GM23338 (cell line): ENCODE data around the gene PCNT. TPM values are rescaled to one million over a fixed set of nuclear protein-coding genes. Genes with fewer than 3 reads are reported as not detected.

Source experiments
- ATAC-seq: fragments of 200-7000 bp; cut with Tn5 transposase; 3 replicates; pipeline ENCODE4 v1.9.1; 2020
- DNase-seq: peaks from one replicate; pipeline ENCODE4 v3.0.0-alpha.2; 2015; ENCODE audit warnings: low spot score
- H2AFZ ChIP-seq: fragments of 200-600 bp; sonication (generic); 2 replicates; pipeline ENCODE4 v1.8.0; 2016; ENCODE audit warnings: antibody characterized with exemption, mild to moderate bottlenecking, moderate library complexity
- H3F3A ChIP-seq: fragments of 200-600 bp; sonication (generic); replicated peaks from 2 replicates; pipeline ENCODE4 v1.8.0; 2017; ENCODE audit warnings: antibody characterized with exemption, mixed run types, low read depth
- H3K27ac ChIP-seq: fragments of 200-600 bp; sonication (generic); 2 replicates; pipeline ENCODE4 v1.6.1; 2016; ENCODE audit warnings: low read depth
- H3K27me3 ChIP-seq: fragments of 200-600 bp; sonication (generic); 2 replicates; pipeline ENCODE4 v1.8.0; 2016; ENCODE audit warnings: mild to moderate bottlenecking, mixed run types, moderate library complexity; ENCODE audit not compliant: insufficient read depth
- H3K36me3 ChIP-seq: fragments of 200-600 bp; sonication (generic); 2 replicates; pipeline ENCODE4 v1.8.0; 2016; ENCODE audit warnings: mild to moderate bottlenecking; ENCODE audit not compliant: insufficient read depth
- H3K4me1 ChIP-seq: fragments of 200-600 bp; sonication (generic); 2 replicates; pipeline ENCODE4 v1.8.0; 2016; ENCODE audit warnings: mild to moderate bottlenecking, moderate library complexity; ENCODE audit not compliant: insufficient read depth
- H3K4me2 ChIP-seq: fragments of 200-600 bp; sonication (generic); 2 replicates; pipeline ENCODE4 v1.7.1; 2017; ENCODE audit warnings: mixed run types
- H3K4me3 ChIP-seq: fragments of 200-600 bp; sonication (generic); 2 replicates; pipeline ENCODE4 v1.6.1; 2016; ENCODE audit warnings: mixed run types
- H3K79me2 ChIP-seq: fragments of 200-600 bp; sonication (generic); replicated peaks from 2 replicates; pipeline ENCODE4 v1.8.0; 2017; ENCODE audit warnings: mild to moderate bottlenecking; ENCODE audit not compliant: insufficient read depth
- H3K9me2 ChIP-seq: fragments of 200-600 bp; sonication (generic); 2 replicates; pipeline ENCODE4 v1.8.0; 2017; ENCODE audit not compliant: insufficient read depth
- H4K20me1 ChIP-seq: fragments of 200-600 bp; sonication (generic); replicated peaks from 2 replicates; pipeline ENCODE4 v1.8.0; 2017; ENCODE audit warnings: mild to moderate bottlenecking; ENCODE audit not compliant: insufficient read depth
- H3K27ac Mint-ChIP-seq: 2 replicates; pipeline ENCODE4 v1.8.0; 2020; ENCODE audit warnings: inconsistent platforms, mild to moderate bottlenecking, moderate library complexity, mixed read lengths
- H3K27me3 Mint-ChIP-seq: 3 replicates; pipeline ENCODE4 v1.8.0; 2022; ENCODE audit warnings: low read depth, mild to moderate bottlenecking, moderate library complexity, mixed read lengths, inconsistent platforms; ENCODE audit not compliant: insufficient read depth, poor library complexity
- H3K36me3 Mint-ChIP-seq: 3 replicates; pipeline ENCODE4 v1.8.0; 2021; ENCODE audit warnings: low read depth, mild to moderate bottlenecking, inconsistent platforms, moderate library complexity, mixed read lengths
- H3K4me1 Mint-ChIP-seq: 3 replicates; pipeline ENCODE4 v1.8.0; 2020; ENCODE audit warnings: mild to moderate bottlenecking, inconsistent platforms, mixed read lengths
- H3K4me3 Mint-ChIP-seq: 3 replicates; pipeline ENCODE4 v1.8.0; 2021; ENCODE audit warnings: moderate library complexity, mild to moderate bottlenecking, inconsistent platforms, mixed read lengths
- H3K9me3 Mint-ChIP-seq: 3 replicates; pipeline ENCODE4 v1.8.0; 2020; ENCODE audit warnings: moderate library complexity, mild to moderate bottlenecking, inconsistent platforms, mixed read lengths
- EZH2phosphoT487 ChIP-seq: fragments of 200-600 bp; sonication (generic); IDR thresholded peaks from one replicate; pipeline ENCODE4 v1.8.1; 2018; ENCODE audit warnings: antibody characterized with exemption; ENCODE audit not compliant: unreplicated experiment
- NANOG ChIP-seq: IDR thresholded peaks from 2 replicates; pipeline ENCODE4 v1.6.1; 2016; ENCODE audit warnings: antibody characterized with exemption, borderline replicate concordance
- STAT1 ChIP-seq: IDR thresholded peaks from one replicate; pipeline ENCODE4 v1.6.1; 2016; ENCODE audit warnings: antibody characterized with exemption; ENCODE audit not compliant: unreplicated experiment
- ZNF114 ChIP-seq: fragments of 250-450 bp; sonication (Bioruptor Pico); IDR thresholded peaks from 2 replicates; pipeline ENCODE4 v1.5.0; 2020; ENCODE audit warnings: mild to moderate bottlenecking, moderate library complexity
- ZNF331 ChIP-seq: fragments of 250-450 bp; sonication (Bioruptor Pico); IDR thresholded peaks from 2 replicates; pipeline ENCODE4 v1.5.0; 2020; ENCODE audit warnings: low read depth, mild to moderate bottlenecking, moderate library complexity
- polyA plus RNA-seq: library from polyadenylated mRNA; unstranded; fragments of >200 nt; fragmentation: Nextera tagmentation; extraction: Ambion mirVana; gene quantifications from 2 replicates; pipeline ENCODE4 v1.2.1, GENCODE V29; 2016
- total RNA-seq: library from RNA; depleted of rRNA; stranded (reverse); fragments of >200 nt; shearing (Covaris generic); gene quantifications from 2 replicates; pipeline ENCODE4 v1.2.3, GENCODE V29; 2014
- TF ChIP-seq, protein P1 (sequence below), 2 experiments: fragments of 200-600 bp in 1 of 2; sonication (generic) in 1 of 2; conservative IDR thresholded peaks; 2 replicates each; pipeline versions ENCODE4 v1.5.1 to v1.6.1; 2016 to 2017; ENCODE audit warnings: antibody characterized with exemption in 2 of 2, low read depth in 2 of 2, mild to moderate bottlenecking in 2 of 2, moderate library complexity in 1 of 2
- TF ChIP-seq, protein P2 (sequence below): IDR thresholded peaks from 2 replicates; pipeline ENCODE4 v1.6.1; 2016; ENCODE audit warnings: antibody characterized with exemption
- TF ChIP-seq, protein P3 (sequence below): fragments of 250-450 bp; sonication (Bioruptor Pico); IDR thresholded peaks from 2 replicates; pipeline ENCODE4 v1.5.0; 2020; ENCODE audit warnings: mild to moderate bottlenecking, moderate library complexity

Gene PCNT
- total and polyA plus RNA-seq, 2 experiments from 2014 or later, result 39.6 to 46.1 TPM

DNA sequence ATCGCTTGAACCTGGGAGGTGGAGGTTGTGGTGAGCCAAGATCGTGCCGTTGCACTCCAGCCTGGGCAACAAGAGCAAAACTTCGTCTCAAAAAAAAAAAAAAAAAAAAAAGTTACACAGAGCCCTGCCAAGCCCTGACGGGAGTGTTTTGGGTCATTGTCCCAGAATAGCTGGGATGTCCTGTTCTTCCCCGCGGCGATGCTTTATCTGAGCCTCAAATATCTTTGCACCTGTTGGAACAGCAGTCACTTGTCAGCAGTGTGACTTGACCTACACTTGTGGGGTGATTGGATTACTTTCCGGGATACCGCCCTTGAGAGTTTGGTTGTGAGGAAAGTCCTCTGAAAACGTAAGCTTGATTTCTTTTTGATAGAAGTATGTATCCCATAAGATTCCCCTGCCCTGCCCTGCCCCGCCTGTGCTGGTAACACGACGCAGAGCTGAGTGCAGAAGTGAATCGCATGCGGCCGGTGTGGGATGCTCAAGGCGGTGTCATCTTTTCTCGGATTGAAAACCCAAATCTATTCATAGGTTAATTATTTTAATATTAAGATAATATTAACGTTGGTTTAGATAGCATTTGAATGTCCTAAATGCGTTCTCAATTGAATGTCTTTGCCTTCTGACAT lies 50.9 kb downstream of the PCNT start:
- Histone ChIP-seq H3F3A (peaks cover 16% of the 10 kb centered on the region; the same call in 1 of the 2 replicates), H3K9me2 (no peaks in the 10 kb centered on the region), H3K4me2 (no peak overlapping the region), H3K27ac (peak overlapping the region; percentile 42; the same call in 1 of the 2 replicates), H3K27me3 (no peaks in the 10 kb centered on the region), H3K4me1 (no peaks in the 10 kb centered on the region), H2AFZ (no peak overlapping the region), H3K36me3 (no peaks in the 10 kb centered on the region), H3K79me2 (peaks cover 80% of the 10 kb centered on the region), H4K20me1 (peaks cover 7% of the 10 kb centered on the region), H3K4me3 (no peak overlapping the region)
- peaks cover 19% of the 10 kb centered on the region for H3K36me3 Mint-ChIP-seq
- peaks cover 7% of the 10 kb centered on the region for H3K4me1 Mint-ChIP-seq
- peaks cover 9% of the 10 kb centered on the region for H3K27me3 Mint-ChIP-seq
- H3K4me3 Mint-ChIP-seq, result no peak overlapping the region
- no peak overlapping the region for H3K27ac Mint-ChIP-seq
- no peak for ATAC-seq
- TF ChIP-seq EZH2phosphoT487 (no peak), STAT1 (no peak), ZNF331 (CRISPR knock-in tag) (no peak), ZNF114 (CRISPR knock-in tag) (no peak), NANOG (no peak)
- TF ChIP-seq, protein P1, sequence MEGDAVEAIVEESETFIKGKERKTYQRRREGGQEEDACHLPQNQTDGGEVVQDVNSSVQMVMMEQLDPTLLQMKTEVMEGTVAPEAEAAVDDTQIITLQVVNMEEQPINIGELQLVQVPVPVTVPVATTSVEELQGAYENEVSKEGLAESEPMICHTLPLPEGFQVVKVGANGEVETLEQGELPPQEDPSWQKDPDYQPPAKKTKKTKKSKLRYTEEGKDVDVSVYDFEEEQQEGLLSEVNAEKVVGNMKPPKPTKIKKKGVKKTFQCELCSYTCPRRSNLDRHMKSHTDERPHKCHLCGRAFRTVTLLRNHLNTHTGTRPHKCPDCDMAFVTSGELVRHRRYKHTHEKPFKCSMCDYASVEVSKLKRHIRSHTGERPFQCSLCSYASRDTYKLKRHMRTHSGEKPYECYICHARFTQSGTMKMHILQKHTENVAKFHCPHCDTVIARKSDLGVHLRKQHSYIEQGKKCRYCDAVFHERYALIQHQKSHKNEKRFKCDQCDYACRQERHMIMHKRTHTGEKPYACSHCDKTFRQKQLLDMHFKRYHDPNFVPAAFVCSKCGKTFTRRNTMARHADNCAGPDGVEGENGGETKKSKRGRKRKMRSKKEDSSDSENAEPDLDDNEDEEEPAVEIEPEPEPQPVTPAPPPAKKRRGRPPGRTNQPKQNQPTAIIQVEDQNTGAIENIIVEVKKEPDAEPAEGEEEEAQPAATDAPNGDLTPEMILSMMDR (conservative IDR thresholded peaks at IDR 0.05; ENCODE audit: low read depth in 2 of 2), result no peak
- TF ChIP-seq, protein P2, sequence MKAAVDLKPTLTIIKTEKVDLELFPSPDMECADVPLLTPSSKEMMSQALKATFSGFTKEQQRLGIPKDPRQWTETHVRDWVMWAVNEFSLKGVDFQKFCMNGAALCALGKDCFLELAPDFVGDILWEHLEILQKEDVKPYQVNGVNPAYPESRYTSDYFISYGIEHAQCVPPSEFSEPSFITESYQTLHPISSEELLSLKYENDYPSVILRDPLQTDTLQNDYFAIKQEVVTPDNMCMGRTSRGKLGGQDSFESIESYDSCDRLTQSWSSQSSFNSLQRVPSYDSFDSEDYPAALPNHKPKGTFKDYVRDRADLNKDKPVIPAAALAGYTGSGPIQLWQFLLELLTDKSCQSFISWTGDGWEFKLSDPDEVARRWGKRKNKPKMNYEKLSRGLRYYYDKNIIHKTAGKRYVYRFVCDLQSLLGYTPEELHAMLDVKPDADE, result no peak
- TF ChIP-seq, protein P3, sequence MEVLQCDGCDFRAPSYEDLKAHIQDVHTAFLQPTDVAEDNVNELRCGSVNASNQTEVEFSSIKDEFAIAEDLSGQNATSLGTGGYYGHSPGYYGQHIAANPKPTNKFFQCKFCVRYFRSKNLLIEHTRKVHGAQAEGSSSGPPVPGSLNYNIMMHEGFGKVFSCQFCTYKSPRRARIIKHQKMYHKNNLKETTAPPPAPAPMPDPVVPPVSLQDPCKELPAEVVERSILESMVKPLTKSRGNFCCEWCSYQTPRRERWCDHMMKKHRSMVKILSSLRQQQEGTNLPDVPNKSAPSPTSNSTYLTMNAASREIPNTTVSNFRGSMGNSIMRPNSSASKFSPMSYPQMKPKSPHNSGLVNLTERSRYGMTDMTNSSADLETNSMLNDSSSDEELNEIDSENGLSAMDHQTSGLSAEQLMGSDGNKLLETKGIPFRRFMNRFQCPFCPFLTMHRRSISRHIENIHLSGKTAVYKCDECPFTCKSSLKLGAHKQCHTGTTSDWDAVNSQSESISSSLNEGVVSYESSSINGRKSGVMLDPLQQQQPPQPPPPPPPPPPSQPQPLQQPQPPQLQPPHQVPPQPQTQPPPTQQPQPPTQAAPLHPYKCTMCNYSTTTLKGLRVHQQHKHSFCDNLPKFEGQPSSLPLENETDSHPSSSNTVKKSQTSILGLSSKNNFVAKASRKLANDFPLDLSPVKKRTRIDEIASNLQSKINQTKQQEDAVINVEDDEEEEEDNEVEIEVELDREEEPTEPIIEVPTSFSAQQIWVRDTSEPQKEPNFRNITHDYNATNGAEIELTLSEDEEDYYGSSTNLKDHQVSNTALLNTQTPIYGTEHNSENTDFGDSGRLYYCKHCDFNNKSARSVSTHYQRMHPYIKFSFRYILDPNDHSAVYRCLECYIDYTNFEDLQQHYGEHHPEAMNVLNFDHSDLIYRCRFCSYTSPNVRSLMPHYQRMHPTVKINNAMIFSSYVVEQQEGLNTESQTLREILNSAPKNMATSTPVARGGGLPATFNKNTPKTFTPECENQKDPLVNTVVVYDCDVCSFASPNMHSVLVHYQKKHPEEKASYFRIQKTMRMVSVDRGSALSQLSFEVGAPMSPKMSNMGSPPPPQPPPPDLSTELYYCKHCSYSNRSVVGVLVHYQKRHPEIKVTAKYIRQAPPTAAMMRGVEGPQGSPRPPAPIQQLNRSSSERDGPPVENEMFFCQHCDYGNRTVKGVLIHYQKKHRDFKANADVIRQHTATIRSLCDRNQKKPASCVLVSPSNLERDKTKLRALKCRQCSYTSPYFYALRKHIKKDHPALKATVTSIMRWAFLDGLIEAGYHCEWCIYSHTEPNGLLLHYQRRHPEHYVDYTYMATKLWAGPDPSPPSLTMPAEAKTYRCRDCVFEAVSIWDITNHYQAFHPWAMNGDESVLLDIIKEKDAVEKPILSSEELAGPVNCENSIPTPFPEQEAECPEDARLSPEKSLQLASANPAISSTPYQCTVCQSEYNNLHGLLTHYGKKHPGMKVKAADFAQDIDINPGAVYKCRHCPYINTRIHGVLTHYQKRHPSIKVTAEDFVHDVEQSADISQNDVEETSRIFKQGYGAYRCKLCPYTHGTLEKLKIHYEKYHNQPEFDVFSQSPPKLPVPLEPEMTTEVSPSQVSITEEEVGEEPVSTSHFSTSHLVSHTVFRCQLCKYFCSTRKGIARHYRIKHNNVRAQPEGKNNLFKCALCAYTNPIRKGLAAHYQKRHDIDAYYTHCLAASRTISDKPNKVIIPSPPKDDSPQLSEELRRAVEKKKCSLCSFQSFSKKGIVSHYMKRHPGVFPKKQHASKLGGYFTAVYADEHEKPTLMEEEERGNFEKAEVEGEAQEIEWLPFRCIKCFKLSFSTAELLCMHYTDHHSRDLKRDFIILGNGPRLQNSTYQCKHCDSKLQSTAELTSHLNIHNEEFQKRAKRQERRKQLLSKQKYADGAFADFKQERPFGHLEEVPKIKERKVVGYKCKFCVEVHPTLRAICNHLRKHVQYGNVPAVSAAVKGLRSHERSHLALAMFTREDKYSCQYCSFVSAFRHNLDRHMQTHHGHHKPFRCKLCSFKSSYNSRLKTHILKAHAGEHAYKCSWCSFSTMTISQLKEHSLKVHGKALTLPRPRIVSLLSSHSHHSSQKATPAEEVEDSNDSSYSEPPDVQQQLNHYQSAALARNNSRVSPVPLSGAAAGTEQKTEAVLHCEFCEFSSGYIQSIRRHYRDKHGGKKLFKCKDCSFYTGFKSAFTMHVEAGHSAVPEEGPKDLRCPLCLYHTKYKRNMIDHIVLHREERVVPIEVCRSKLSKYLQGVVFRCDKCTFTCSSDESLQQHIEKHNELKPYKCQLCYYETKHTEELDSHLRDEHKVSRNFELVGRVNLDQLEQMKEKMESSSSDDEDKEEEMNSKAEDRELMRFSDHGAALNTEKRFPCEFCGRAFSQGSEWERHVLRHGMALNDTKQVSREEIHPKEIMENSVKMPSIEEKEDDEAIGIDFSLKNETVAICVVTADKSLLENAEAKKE (CRISPR knock-in tag), result no peak
- H3K9me3 Mint-ChIP-seq, result no peaks in the 10 kb centered on the region
- DNase-seq, result no peak
